ENCODE results near the gene MAGEC1.

DNA sequence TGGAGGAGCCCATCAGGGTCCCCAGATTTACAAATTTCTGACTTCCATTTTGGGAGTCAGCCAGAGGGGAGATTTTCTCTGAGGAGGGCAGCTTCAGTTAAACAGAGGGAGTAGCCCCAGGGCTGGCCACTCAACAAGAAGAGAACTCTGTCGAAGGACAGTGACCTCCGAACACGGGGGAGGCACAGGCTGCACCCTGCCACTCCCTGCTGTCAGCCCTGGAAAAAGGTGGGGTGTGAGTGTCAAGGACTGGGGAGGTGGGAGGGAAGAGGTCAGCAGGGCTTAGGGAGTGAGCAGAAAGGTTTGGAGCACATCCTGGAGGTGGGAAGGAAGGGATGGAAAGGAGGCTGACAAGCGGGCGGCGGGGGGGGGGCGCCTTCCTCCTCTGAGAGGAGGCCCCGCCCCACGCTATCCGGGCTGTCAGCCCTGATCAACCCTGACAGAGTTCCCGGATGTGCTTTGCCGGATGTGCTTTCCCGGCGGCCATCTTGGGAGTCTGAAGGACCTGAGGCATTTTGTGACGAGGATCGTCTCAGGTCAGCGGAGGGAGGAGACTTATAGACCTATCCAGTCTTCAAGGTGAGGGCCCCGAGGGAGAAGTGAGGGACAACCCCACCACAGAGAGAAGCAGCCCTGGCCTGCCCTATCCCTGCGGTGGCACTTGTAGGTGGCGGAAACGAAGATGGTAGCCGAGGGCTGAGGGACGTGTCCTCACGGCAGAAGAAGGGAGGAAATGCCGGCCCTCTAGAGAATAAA lies at the start of gene MAGEC1:
- TF ChIP-seq POLR2AphosphoS5 (IDR thresholded peaks at IDR 0.05; ENCODE audit: insufficient read depth in 1 of 2, low read depth in 1 of 2) (no peak), POLR2A (IDR thresholded peaks at IDR 0.05) (no peak)
- TF ChIP-seq, protein P1, sequence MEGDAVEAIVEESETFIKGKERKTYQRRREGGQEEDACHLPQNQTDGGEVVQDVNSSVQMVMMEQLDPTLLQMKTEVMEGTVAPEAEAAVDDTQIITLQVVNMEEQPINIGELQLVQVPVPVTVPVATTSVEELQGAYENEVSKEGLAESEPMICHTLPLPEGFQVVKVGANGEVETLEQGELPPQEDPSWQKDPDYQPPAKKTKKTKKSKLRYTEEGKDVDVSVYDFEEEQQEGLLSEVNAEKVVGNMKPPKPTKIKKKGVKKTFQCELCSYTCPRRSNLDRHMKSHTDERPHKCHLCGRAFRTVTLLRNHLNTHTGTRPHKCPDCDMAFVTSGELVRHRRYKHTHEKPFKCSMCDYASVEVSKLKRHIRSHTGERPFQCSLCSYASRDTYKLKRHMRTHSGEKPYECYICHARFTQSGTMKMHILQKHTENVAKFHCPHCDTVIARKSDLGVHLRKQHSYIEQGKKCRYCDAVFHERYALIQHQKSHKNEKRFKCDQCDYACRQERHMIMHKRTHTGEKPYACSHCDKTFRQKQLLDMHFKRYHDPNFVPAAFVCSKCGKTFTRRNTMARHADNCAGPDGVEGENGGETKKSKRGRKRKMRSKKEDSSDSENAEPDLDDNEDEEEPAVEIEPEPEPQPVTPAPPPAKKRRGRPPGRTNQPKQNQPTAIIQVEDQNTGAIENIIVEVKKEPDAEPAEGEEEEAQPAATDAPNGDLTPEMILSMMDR (IDR thresholded peaks at IDR 0.05), result no peak

Data from vagina (tissue), 2 donors.